NT2/D1 (cell line): ENCODE measurements around the gene NLE1.

Experiments
- SUZ12 ChIP-seq: IDR thresholded peaks from 2 replicates; pipeline ENCODE4 v1.6.1; 2011; ENCODE audit not compliant: insufficient read length, insufficient read depth; ENCODE audit errors: extremely low read depth
- YY1 ChIP-seq: IDR thresholded peaks from 2 replicates; pipeline ENCODE4 v1.6.1; 2011; ENCODE audit not compliant: insufficient read length, insufficient read depth
- ZNF274 ChIP-seq: IDR thresholded peaks from 2 replicates; pipeline ENCODE4 v1.6.1; 2011; ENCODE audit warnings: mild to moderate bottlenecking, low read depth, low read length

DNA sequence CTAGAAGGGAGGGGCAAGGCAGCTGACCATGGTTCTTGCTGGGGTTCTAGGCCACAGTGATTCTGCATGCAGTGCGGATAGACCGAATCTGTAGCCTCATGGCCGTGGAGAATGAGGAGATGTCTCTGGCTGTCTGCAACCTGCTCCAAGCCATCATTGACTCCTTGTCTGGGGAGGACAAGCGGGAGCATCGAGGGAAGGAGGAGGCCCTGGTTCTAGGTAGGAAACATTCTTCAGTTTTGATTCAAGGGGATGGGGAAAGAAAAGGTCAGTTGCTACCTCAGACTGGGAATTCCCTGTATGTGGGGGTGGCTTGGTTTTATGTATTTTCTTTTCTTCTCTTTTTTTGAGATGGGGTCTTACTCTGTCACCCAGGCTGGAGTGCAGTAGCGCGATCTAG, 13.1 kb upstream of the NLE1 start:
- TF ChIP-seq YY1 (no peak), ZNF274 (no peak), SUZ12 (no peak)
